NCI-H345 treated with DMSO at 0.1 percent for 48 hours (cell line): ENCODE results near the gene FRMD1.

Experiments
- DNase-seq: peaks from one replicate; lab custom pipeline; 2025; ENCODE audit not compliant: unreplicated experiment; lab: John Stamatoyannopoulos, UW

FRMD1 gene

GRCh38 chr6:168011291-168011690, 67.7 kb downstream of the FRMD1 start:
- DNase-seq: no peak

- DNase-seq: no peak
Observed at GRCh38 chr6:168009331-168009730, 69.7 kb downstream of the FRMD1 start.

- DNase-seq: no peak
Observed at GRCh38 chr6:168007592-168008338, 71.2 kb downstream of the FRMD1 start.

GRCh38 chr6:168005796-168006195, 73.2 kb downstream of the FRMD1 start:
- DNase-seq: no peak

- no peak for DNase-seq
Observed at GRCh38 chr6:168004945-168005344, 74.1 kb downstream of the FRMD1 start.

- no peak for DNase-seq
Observed at GRCh38 chr6:168004023-168004422, 75.0 kb downstream of the FRMD1 start.
